Tibial nerve (tissue), 3 donors: ENCODE measurements around the gene CCDC57.

Experiments
- CTCF ChIP-seq, 5 experiments: fragments of 200-600 bp in 3 of 5; fragments of 450-650 bp in 2 of 5; sonication (generic) in 3 of 5; IDR thresholded peaks; one replicate each; pipeline ENCODE4 v1.5.1; 2016 to 2019; ENCODE audit warnings: antibody characterized with exemption in 5 of 5, mild to moderate bottlenecking in 3 of 5, moderate library complexity in 2 of 5
- POLR2A ChIP-seq, 2 donors: fragments of 450-650 bp; IDR thresholded peaks; one replicate each; pipeline ENCODE4 v1.6.1; 2017; ENCODE audit warnings: antibody characterized with exemption in 2 of 2, mild to moderate bottlenecking in 2 of 2, moderate library complexity in 2 of 2

- no peak for TF ChIP-seq CTCF (IDR thresholded peaks at IDR 0.05)
- no peak for TF ChIP-seq POLR2A (IDR thresholded peaks at IDR 0.05)
These were observed 92.5 kb downstream of the CCDC57 start for GRCh38 chr17:82120148-82120547.
